H1 (cell line): ENCODE data around the gene WDR91. TPM values are rescaled to one million over a fixed set of nuclear protein-coding genes. Genes with fewer than 3 reads are reported as not detected.

Experiments used
- CTCF ChIA-PET: fragments of 300-600 bp; sonication (Branson Sonifier 250); formaldehyde crosslinking; loops from one replicate; lab custom pipeline; 2021; ENCODE audit not compliant: partially characterized antibody; lab: Charles Lee
- POLR2A ChIA-PET: fragments of 300-600 bp; sonication (Branson Sonifier 250); formaldehyde crosslinking; loops from one replicate; lab custom pipeline; 2021; ENCODE audit warnings: inconsistent platforms; ENCODE audit not compliant: partially characterized antibody; lab: Charles Lee
- DNase-seq, 2 experiments: peaks; one replicate each; pipeline versions ENCODE4 v3.0.0 to v3.0.0-alpha.2; 2010 to 2022; ENCODE audit warnings: low spot score in 2 of 2, low read depth in 1 of 2, mixed read lengths in 1 of 2
- FAIRE-seq: peaks from 2 replicates; lab custom pipeline; 2011; peaks lifted over from hg19 to GRCh38; lab: Jason Lieb, UNC
- H2AFZ ChIP-seq: 2 replicates; pipeline ENCODE4 v1.8.1; 2012; ENCODE audit warnings: low read length, inconsistent platforms
- H2AK5ac ChIP-seq: 2 replicates; pipeline ENCODE4 v1.6.1; 2013; ENCODE audit warnings: low read depth, low read length
- H2BK120ac ChIP-seq: replicated peaks from 2 replicates; pipeline ENCODE3; 2013; ENCODE audit warnings: low read depth, low read length, inconsistent platforms
- H2BK12ac ChIP-seq: 2 replicates; pipeline ENCODE4 v1.6.1; 2013; ENCODE audit warnings: low read depth, low read length
- H2BK15ac ChIP-seq: 2 replicates; pipeline ENCODE4 v1.6.1; 2013; ENCODE audit warnings: low read length
- H2BK20ac ChIP-seq: 2 replicates; pipeline ENCODE4 v1.6.1; 2013; ENCODE audit warnings: low read length
- H2BK5ac ChIP-seq: 2 replicates; pipeline ENCODE4 v1.6.1; 2013; ENCODE audit warnings: low read depth, low read length
- H3K14ac ChIP-seq: 2 replicates; pipeline ENCODE4 v1.6.1; 2013; ENCODE audit warnings: inconsistent platforms; ENCODE audit not compliant: insufficient read length
- H3K18ac ChIP-seq: 2 replicates; pipeline ENCODE4 v1.6.1; 2013; ENCODE audit warnings: low read length; ENCODE audit errors: extremely low read depth
- H3K23ac ChIP-seq: 2 replicates; pipeline ENCODE4 v1.6.1; 2013; ENCODE audit warnings: inconsistent platforms; ENCODE audit not compliant: insufficient read length
- H3K23me2 ChIP-seq: 2 replicates; pipeline ENCODE4 v1.6.1; 2013; ENCODE audit warnings: low read depth, low read length
- H3K27ac ChIP-seq: 2 replicates; pipeline ENCODE4 v1.6.1; 2011; ENCODE audit warnings: low read depth, low read length, inconsistent platforms
- H3K27me3 ChIP-seq, 4 experiments: replicated peaks in 1 of 4; 1 replicate in 1 of 4; 2 replicates in 3 of 4; pipeline versions ENCODE4 v1.6.1 to v1.8.1; 2011 to 2013; ENCODE audit warnings: low read length in 3 of 4, mild to moderate bottlenecking in 3 of 4, inconsistent platforms in 2 of 4, mixed read lengths in 2 of 4, moderate library complexity in 1 of 4; ENCODE audit not compliant: control insufficient read depth in 3 of 4, insufficient read depth in 3 of 4; ENCODE audit errors: extremely low read depth in 1 of 4
- H3K36me3 ChIP-seq, 4 experiments: 2 replicates each; pipeline versions ENCODE4 v1.6.1 to v1.8.1; 2011 to 2013; ENCODE audit warnings: mild to moderate bottlenecking in 4 of 4, low read length in 3 of 4, moderate library complexity in 2 of 4, control low read depth in 1 of 4, inconsistent platforms in 1 of 4; ENCODE audit not compliant: insufficient read depth in 4 of 4, control insufficient read depth in 2 of 4
- H3K4ac ChIP-seq: replicated peaks from 2 replicates; pipeline ENCODE3; 2013; ENCODE audit warnings: low read length, low read depth, mixed read lengths, inconsistent platforms; ENCODE audit not compliant: insufficient read length
- H3K4me1 ChIP-seq, 4 experiments: replicated peaks in 1 of 4; 1 replicate in 1 of 4; 2 replicates in 3 of 4; pipeline versions ENCODE4 v1.6.1 to v1.8.1; 2011 to 2013; ENCODE audit warnings: low read length in 3 of 4, inconsistent platforms in 2 of 4, mixed read lengths in 1 of 4; ENCODE audit not compliant: insufficient read depth in 4 of 4, control insufficient read depth in 3 of 4
- H3K4me2 ChIP-seq, 2 experiments: 2 replicates each; pipeline versions ENCODE4 v1.6.1 to v1.8.1; 2011 to 2013; ENCODE audit warnings: low read depth in 2 of 2, low read length in 2 of 2, control low read depth in 1 of 2, inconsistent platforms in 1 of 2, mild to moderate bottlenecking in 1 of 2; ENCODE audit not compliant: insufficient read depth in 1 of 2
- H3K4me3 ChIP-seq, 4 experiments: fragments of 200-600, 300-600 bp in 1 of 4; sonication (generic), shearing (Covaris generic), sonication (Bioruptor Twin) in 1 of 4; 2 replicates each; pipeline versions ENCODE4 v1.5.1 to v1.8.1; 2011 to 2016; ENCODE audit warnings: low read length in 4 of 4, low read depth in 3 of 4, control low read depth in 2 of 4, inconsistent platforms in 2 of 4, mild to moderate bottlenecking in 2 of 4, mixed read lengths in 1 of 4, moderate library complexity in 1 of 4; ENCODE audit not compliant: insufficient read depth in 2 of 4; ENCODE audit errors: extremely low read depth in 1 of 4
- H3K56ac ChIP-seq: replicated peaks from 2 replicates; pipeline ENCODE3; 2013; ENCODE audit warnings: low read depth, mild to moderate bottlenecking, mixed read lengths, low read length, inconsistent platforms; ENCODE audit not compliant: insufficient read length
- H3K79me1 ChIP-seq: 2 replicates; pipeline ENCODE4 v1.6.1; 2013; ENCODE audit warnings: low read depth, low read length, control low read depth
- H3K79me2 ChIP-seq, 2 experiments: 2 replicates each; pipeline versions ENCODE4 v1.6.1 to v1.8.1; 2012 to 2013; ENCODE audit warnings: low read length in 2 of 2, mild to moderate bottlenecking in 2 of 2, inconsistent platforms in 1 of 2; ENCODE audit not compliant: insufficient read depth in 2 of 2, control insufficient read depth in 1 of 2
- H3K9ac ChIP-seq, 4 experiments: replicated peaks in 1 of 4; 1 replicate in 1 of 4; 2 replicates in 3 of 4; pipeline versions ENCODE4 v1.6.1 to v1.8.1; 2011 to 2013; ENCODE audit warnings: low read depth in 3 of 4, low read length in 3 of 4, control low read depth in 2 of 4, mild to moderate bottlenecking in 2 of 4, moderate library complexity in 2 of 4, inconsistent platforms in 1 of 4; ENCODE audit errors: extremely low read depth in 1 of 4
- H3K9me3 ChIP-seq, 2 experiments: 2 replicates each; pipeline versions ENCODE4 v1.6.1 to v1.8.1; 2012 to 2013; ENCODE audit warnings: mild to moderate bottlenecking in 2 of 2, moderate library complexity in 2 of 2, control low read depth in 1 of 2, inconsistent platforms in 1 of 2, low read depth in 1 of 2, low read length in 1 of 2, mixed read lengths in 1 of 2; ENCODE audit not compliant: insufficient read depth in 2 of 2
- H4K20me1 ChIP-seq, 2 experiments: replicated peaks in 1 of 2; 2 replicates each; pipeline versions ENCODE3 to v1.8.1; 2011 to 2013; ENCODE audit warnings: inconsistent platforms in 2 of 2, low read length in 2 of 2, mild to moderate bottlenecking in 1 of 2; ENCODE audit not compliant: insufficient read depth in 2 of 2, control insufficient read depth in 1 of 2
- H4K5ac ChIP-seq: 2 replicates; pipeline ENCODE4 v1.6.1; 2013; ENCODE audit warnings: low read length, low read depth, mixed read lengths, inconsistent platforms; ENCODE audit not compliant: insufficient read length
- H4K8ac ChIP-seq: 2 replicates; pipeline ENCODE4 v1.8.0; 2013; ENCODE audit warnings: mild to moderate bottlenecking, moderate library complexity, low read length, inconsistent platforms; ENCODE audit not compliant: insufficient read depth; ENCODE audit errors: extremely low read depth
- H4K91ac ChIP-seq: replicated peaks from 2 replicates; pipeline ENCODE3; 2013; ENCODE audit warnings: low read length, mixed read lengths, inconsistent platforms; ENCODE audit not compliant: insufficient read length
- BCL11A ChIP-seq, 2 experiments: IDR thresholded peaks; one replicate each; pipeline ENCODE4 v1.6.1; 2011; ENCODE audit warnings: low read depth in 2 of 2, low read length in 2 of 2, mild to moderate bottlenecking in 2 of 2
- CHD2 ChIP-seq: IDR thresholded peaks from 2 replicates; pipeline ENCODE4 v1.6.1; 2012; ENCODE audit warnings: low read length, improper control_type of control experiment
- CTBP2 ChIP-seq: IDR thresholded peaks from 2 replicates; pipeline ENCODE4 v1.7.0; 2011; ENCODE audit warnings: borderline replicate concordance, mild to moderate bottlenecking, moderate library complexity, mixed read lengths, low read length; ENCODE audit not compliant: insufficient read depth, insufficient read length
- NANOG ChIP-seq: IDR thresholded peaks from 2 replicates; pipeline ENCODE4 v1.6.1; 2011; ENCODE audit warnings: low read length, low read depth, mild to moderate bottlenecking, inconsistent platforms; ENCODE audit not compliant: insufficient read depth, poor library complexity, severe bottlenecking
- PHF8 ChIP-seq: fragments of 200-600 bp; sonication (generic); conservative IDR thresholded peaks from 2 replicates; pipeline ENCODE4 v1.7.1; 2012; ENCODE audit warnings: low read depth, mild to moderate bottlenecking, inconsistent platforms, low read length, moderate library complexity
- SAP30 ChIP-seq: fragments of 300-600 bp; sonication (generic); IDR thresholded peaks from 2 replicates; pipeline ENCODE4 v1.7.1; 2012; ENCODE audit warnings: low read length, moderate library complexity, mild to moderate bottlenecking, inconsistent platforms; ENCODE audit not compliant: insufficient read depth, insufficient replicate concordance
- SP1 ChIP-seq: IDR thresholded peaks from 2 replicates; pipeline ENCODE4 v1.6.1; 2011; ENCODE audit warnings: low read depth, low read length
- SRF ChIP-seq: IDR thresholded peaks from 2 replicates; pipeline ENCODE4 v1.6.1; 2011; ENCODE audit warnings: mild to moderate bottlenecking, low read depth, low read length, moderate library complexity
- SUZ12 ChIP-seq: fragments of 200-600 bp; sonication (generic); IDR thresholded peaks from 2 replicates; pipeline ENCODE4 v1.6.1; 2012; ENCODE audit warnings: mild to moderate bottlenecking, inconsistent platforms, low read length, moderate library complexity, mixed read lengths
- YY1 ChIP-seq: IDR thresholded peaks from 2 replicates; pipeline ENCODE4 v1.6.1; 2011; ENCODE audit warnings: low read depth, mild to moderate bottlenecking, low read length
- WGBS, 2 experiments: shearing (Covaris generic) in 1 of 2; methylation state at CpG; one replicate each; pipeline versions ENCODE4 v1.1.6 to v1.1.7; 2013 to 2015; ENCODE audit warnings: low lambda C conversion rate in 2 of 2, mixed read lengths in 2 of 2, inconsistent platforms in 1 of 2, low coverage in 1 of 2, missing lambda C conversion rate in 1 of 2; ENCODE audit not compliant: insufficient replicate concordance in 2 of 2, insufficient coverage in 1 of 2, insufficient read length in 1 of 2; ENCODE audit errors: extremely low coverage in 1 of 2, missing lambda C conversion rate in 1 of 2; 5-methylcytosine and 5-hydroxymethylcytosine counted together
- polyA plus RNA-seq, 7 experiments: library from polyadenylated mRNA; depleted of rRNA in 3 of 7; stranded (reverse) in 5 of 7; unstranded in 2 of 7; fragments of >200 nt in 5 of 7; fragments of 200-250 nt in 2 of 7; gene quantifications; 1 replicate in 5 of 7; 2 replicates in 1 of 7; 4 replicates in 1 of 7; pipeline versions ENCODE4 v1.2.1 to v1.2.3, GENCODE V29; 2011 to 2013; ENCODE audit warnings: missing spikeins in 2 of 7, mixed read lengths in 2 of 7
- total RNA-seq: library from RNA; stranded (reverse); fragmentation: NEBNext Ultra II Directional; extraction: Animal tissue kit (Norgen Biotek cat#: 25700); gene quantifications from 2 replicates; pipeline ENCODE4 v1.2.1, GENCODE V29; 2021

Gene WDR91
- total and polyA plus RNA-seq, 2 of the 8 experiments (the other 6 are each of a cell fraction or from before 2014, with no cell fraction given) = 8.2 to 14.7 TPM

DNA sequence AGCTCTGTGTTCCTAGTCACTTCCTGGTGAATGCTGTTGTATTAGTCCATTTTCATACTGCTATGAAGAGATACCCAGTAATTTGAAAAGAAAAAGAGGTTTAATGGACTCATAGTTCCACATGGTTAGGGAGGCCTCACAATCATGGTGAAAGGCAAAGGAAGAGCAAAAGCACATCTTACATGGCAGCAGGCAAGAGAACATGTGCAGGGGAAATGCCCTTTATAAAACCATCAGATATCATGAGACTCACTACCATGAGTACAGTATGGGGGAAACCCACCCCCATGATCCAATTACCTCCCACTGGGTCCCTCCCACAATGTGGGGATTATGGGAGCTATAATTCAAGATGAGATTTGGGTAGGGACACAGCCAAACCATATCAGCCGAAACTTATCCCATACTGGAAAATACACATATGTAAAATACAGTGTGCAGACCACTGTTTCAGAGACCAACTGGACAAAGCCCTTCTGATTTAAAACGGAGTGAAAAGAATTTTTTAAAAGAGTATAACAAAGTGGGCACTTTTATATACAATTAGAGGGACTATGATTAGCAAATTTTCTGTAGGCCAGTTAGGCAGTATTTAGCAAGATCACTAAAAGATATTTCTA lies 48.8 kb downstream of the WDR91 start:
- Histone ChIP-seq H3K36me3 (peaks cover 15 to 38% (median 29%) of the 10 kb centered on the region in 4 experiments), H2AFZ (no peak overlapping the region), H3K18ac (no peak overlapping the region), H3K79me1 (no peaks in the 10 kb centered on the region; the same call in 1 of the 2 replicates), H3K27me3 (no peaks in the 10 kb centered on the region), H3K9me3 (peaks cover 7 to 12% of the 10 kb centered on the region in 2 experiments), H2BK15ac (no peak overlapping the region), H3K4ac (no peak overlapping the region), H4K8ac (no peak overlapping the region), H2BK5ac (no peak overlapping the region), H4K5ac (no peak overlapping the region), H3K9ac (no peak overlapping the region), H2BK20ac (no peak overlapping the region), H4K91ac (no peak overlapping the region), H3K4me1 (0 out of 7 replicates have a peak, but pooled peaks cover 0 to 2% (median 0%) of the 10 kb centered on the region in 4 experiments), H3K23ac (no peak overlapping the region), H3K4me3 (no peak overlapping the region), H2AK5ac (no peak overlapping the region), H2BK120ac (no peak overlapping the region), H3K27ac (no peak overlapping the region), H3K14ac (no peak overlapping the region), H3K56ac (no peak overlapping the region), H3K4me2 (no peak overlapping the region), H2BK12ac (no peak overlapping the region), H3K23me2 (no peaks in the 10 kb centered on the region), H4K20me1 (no peaks in the 10 kb centered on the region), H3K79me2 (no peaks in the 10 kb centered on the region)
- DNase-seq = no peak
- 93% methylated on average over 2 of the region's 2 CpGs; no CpG with 5 or more reads in 1 of the 2 experiments for WGBS, 2 experiments
- POLR2A ChIA-PET = interaction anchor here (0.6 to 4.0 kb wide), 4 partner anchors 17 to 48 kb away, joined by 3 to 20 read pairs (median 4); no protein-coding TSS in a partner anchor
- no peak for FAIRE-seq
- TF ChIP-seq YY1 = no peak
- TF ChIP-seq SP1 = no peak
- no peak for TF ChIP-seq SAP30
- TF ChIP-seq BCL11A (IDR thresholded peaks at IDR 0.05; ENCODE audit: low read depth in 2 of 2, low read length in 2 of 2) = no peak
- no peak for TF ChIP-seq SRF
- no peak for TF ChIP-seq CHD2
- no peak for TF ChIP-seq CTBP2
- TF ChIP-seq PHF8 = no peak
- TF ChIP-seq NANOG = no peak
- TF ChIP-seq SUZ12 = no peak
- CTCF ChIA-PET = interaction anchor here (1.2 kb wide), 1 partner anchor 12 kb away, joined by 3 read pairs; no protein-coding TSS in a partner anchor
